ENCODE results near the gene TGM5.

- no peak for TF ChIP-seq IRF2 (CRISPR knock-in tag; IDR thresholded peaks at IDR 0.05; ENCODE audit: borderline replicate concordance, low read depth)
- TF ChIP-seq CTCF (IDR thresholded peaks at IDR 0.05): no peak
- TF ChIP-seq TEAD4 (CRISPR knock-in tag; IDR thresholded peaks at IDR 0.05): no peak
- no peak for TF ChIP-seq AR (CRISPR knock-in tag; IDR thresholded peaks at IDR 0.05)
- no peak for TF ChIP-seq JAZF1 (CRISPR knock-in tag; IDR thresholded peaks at IDR 0.05)
- no peak for TF ChIP-seq ZNF512 (CRISPR knock-in tag; IDR thresholded peaks at IDR 0.05; ENCODE audit: borderline replicate concordance)
- no peak for TF ChIP-seq ARID4B (CRISPR knock-in tag; IDR thresholded peaks at IDR 0.05; ENCODE audit: borderline replicate concordance)
- no peak for TF ChIP-seq HMGXB4 (CRISPR knock-in tag; IDR thresholded peaks at IDR 0.05)
These were observed 45.3 kb downstream of the TGM5 start for GRCh38 chr15:43221422-43221821.

Measured in WTC11 (cell line).